OCI-LY3 (cell line): Measurements from ENCODE around the gene PALS2.

Source experiments
- H2AFZ ChIP-seq: fragments of 200-600, 300-600 bp; shearing (Covaris generic); 2 replicates; pipeline ENCODE4 v1.6.0; 2014; ENCODE audit warnings: antibody characterized with exemption, low read depth, low read length
- H3K27ac ChIP-seq: fragments of 200-600, 300-600 bp; sonication (generic); 2 replicates; pipeline ENCODE4 v1.5.1; 2014; ENCODE audit warnings: mild to moderate bottlenecking, low read length, moderate library complexity, mixed read lengths
- H3K27me3 ChIP-seq: fragments of 200-600, 300-600 bp; sonication (generic); 2 replicates; pipeline ENCODE4 v1.6.1; 2014; ENCODE audit warnings: low read depth, low read length, mixed read lengths
- H3K36me3 ChIP-seq: fragments of 200-600, 300-600 bp; sonication (generic); replicated peaks from 2 replicates; pipeline ENCODE3; 2014; ENCODE audit warnings: low read depth, low read length, mixed read lengths
- H3K4me1 ChIP-seq: fragments of 300-600, 200-600 bp; sonication (generic); 2 replicates; pipeline ENCODE4 v1.6.1; 2014; ENCODE audit warnings: low read length, mixed read lengths
- H3K4me2 ChIP-seq: fragments of 200-600, 300-600 bp; sonication (generic); 2 replicates; pipeline ENCODE4 v1.6.1; 2014; ENCODE audit warnings: low read length, mixed read lengths
- H3K4me3 ChIP-seq: fragments of 300-600, 200-600 bp; sonication (generic); 2 replicates; pipeline ENCODE4 v1.5.1; 2014; ENCODE audit warnings: antibody characterized with exemption, mild to moderate bottlenecking, low read length, moderate library complexity
- H3K79me2 ChIP-seq: fragments of 300-600, 200-600 bp; shearing (Covaris generic); 2 replicates; pipeline ENCODE4 v1.6.1; 2014; ENCODE audit warnings: mild to moderate bottlenecking, low read length, mixed read lengths
- H3K9ac ChIP-seq: fragments of 300-600, 200-600 bp; shearing (Covaris generic); 2 replicates; pipeline ENCODE4 v1.6.0; 2014; ENCODE audit warnings: mild to moderate bottlenecking, low read length, moderate library complexity
- H3K9me3 ChIP-seq: fragments of 200-600, 300-600 bp; shearing (Covaris generic); 2 replicates; pipeline ENCODE4 v1.6.1; 2014; ENCODE audit warnings: low read length, mixed read lengths; ENCODE audit not compliant: insufficient read depth
- H4K20me1 ChIP-seq: fragments of 200-600, 300-600 bp; sonication (generic); 2 replicates; pipeline ENCODE4 v1.6.1; 2016; ENCODE audit warnings: low read length, mixed read lengths; ENCODE audit not compliant: insufficient read depth
- EZH2phosphoT487 ChIP-seq: fragments of 200-600 bp; shearing (Covaris generic); IDR thresholded peaks from 2 replicates; pipeline ENCODE4 v1.6.1; 2018; ENCODE audit warnings: antibody characterized with exemption, mixed run types, low read depth
- TF ChIP-seq, protein P1 (sequence below): fragments of 200-600, 300-600 bp; sonication (generic); IDR thresholded peaks from 2 replicates; pipeline ENCODE4 v1.5.1; 2014; ENCODE audit warnings: antibody characterized with exemption, low read length, low read depth

PALS2 gene

DNA sequence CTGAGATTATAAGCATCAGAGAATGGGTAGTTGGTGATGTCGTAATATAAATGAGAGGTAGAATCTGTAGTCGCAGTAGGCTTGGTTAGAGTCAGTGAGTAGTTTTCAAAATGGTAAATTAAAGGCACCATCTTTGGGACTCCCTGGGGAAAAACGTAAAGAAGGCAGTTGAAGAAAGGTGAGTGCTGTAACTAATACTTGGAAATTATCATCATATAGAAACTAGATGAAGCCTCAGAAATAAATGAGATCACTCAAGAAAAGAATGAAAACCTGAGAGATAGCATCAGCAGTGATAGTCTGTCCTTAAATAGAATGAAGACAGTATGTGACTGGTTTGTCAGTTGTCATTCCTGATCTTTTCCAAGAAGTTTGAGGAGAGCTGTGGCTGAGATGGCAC lies 23.8 kb downstream of the PALS2 start:
- no peaks in the 10 kb centered on the region for H4K20me1 ChIP-seq
- no peak for TF ChIP-seq EZH2phosphoT487
- TF ChIP-seq, protein P1, sequence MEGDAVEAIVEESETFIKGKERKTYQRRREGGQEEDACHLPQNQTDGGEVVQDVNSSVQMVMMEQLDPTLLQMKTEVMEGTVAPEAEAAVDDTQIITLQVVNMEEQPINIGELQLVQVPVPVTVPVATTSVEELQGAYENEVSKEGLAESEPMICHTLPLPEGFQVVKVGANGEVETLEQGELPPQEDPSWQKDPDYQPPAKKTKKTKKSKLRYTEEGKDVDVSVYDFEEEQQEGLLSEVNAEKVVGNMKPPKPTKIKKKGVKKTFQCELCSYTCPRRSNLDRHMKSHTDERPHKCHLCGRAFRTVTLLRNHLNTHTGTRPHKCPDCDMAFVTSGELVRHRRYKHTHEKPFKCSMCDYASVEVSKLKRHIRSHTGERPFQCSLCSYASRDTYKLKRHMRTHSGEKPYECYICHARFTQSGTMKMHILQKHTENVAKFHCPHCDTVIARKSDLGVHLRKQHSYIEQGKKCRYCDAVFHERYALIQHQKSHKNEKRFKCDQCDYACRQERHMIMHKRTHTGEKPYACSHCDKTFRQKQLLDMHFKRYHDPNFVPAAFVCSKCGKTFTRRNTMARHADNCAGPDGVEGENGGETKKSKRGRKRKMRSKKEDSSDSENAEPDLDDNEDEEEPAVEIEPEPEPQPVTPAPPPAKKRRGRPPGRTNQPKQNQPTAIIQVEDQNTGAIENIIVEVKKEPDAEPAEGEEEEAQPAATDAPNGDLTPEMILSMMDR = no peak
- H3K9me3 ChIP-seq = no peaks in the 10 kb centered on the region
- H3K4me3 ChIP-seq = no peak overlapping the region
- H3K36me3 ChIP-seq = no peaks in the 10 kb centered on the region
- peaks cover 7% of the 10 kb centered on the region; the same call in 1 of the 2 replicates for H3K4me1 ChIP-seq
- no peaks in the 10 kb centered on the region for H3K27me3 ChIP-seq
- H2AFZ ChIP-seq = no peak overlapping the region
- peaks cover 36% of the 10 kb centered on the region for H3K79me2 ChIP-seq
- H3K4me2 ChIP-seq = no peak overlapping the region
- no peak overlapping the region for H3K27ac ChIP-seq
- H3K9ac ChIP-seq = no peak overlapping the region

DNA sequence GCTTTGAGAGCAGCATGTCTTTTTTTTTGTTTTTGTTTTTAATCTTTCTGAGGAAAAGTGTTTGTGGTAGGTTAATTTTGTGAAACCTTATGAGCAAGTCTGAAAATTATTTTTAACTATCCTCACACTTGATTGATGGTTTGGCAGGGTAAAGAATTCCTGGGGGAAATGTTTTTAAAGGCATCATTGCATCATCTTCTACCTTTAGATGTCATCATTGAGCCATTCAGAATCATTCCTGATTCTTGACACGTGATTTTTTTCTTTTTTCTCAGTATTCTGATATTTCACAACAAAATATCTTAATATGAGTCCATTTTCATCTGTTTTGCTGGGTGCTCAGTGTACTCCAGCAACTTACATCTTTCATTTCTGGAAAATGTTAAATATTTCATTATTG lies 28.3 kb downstream of the PALS2 start:
- Histone ChIP-seq H3K4me2 (no peak overlapping the region), H3K27me3 (no peaks in the 10 kb centered on the region), H3K27ac (no peak overlapping the region), H3K9ac (no peak overlapping the region), H3K79me2 (peaks cover 18% of the 10 kb centered on the region; the same call in 1 of the 2 replicates), H2AFZ (no peak overlapping the region), H3K4me3 (no peak overlapping the region), H3K9me3 (no peaks in the 10 kb centered on the region), H4K20me1 (no peaks in the 10 kb centered on the region), H3K36me3 (no peaks in the 10 kb centered on the region), H3K4me1 (peaks cover 7% of the 10 kb centered on the region; the same call in 1 of the 2 replicates)
- TF ChIP-seq, protein P1 = no peak
- TF ChIP-seq EZH2phosphoT487 = no peak

DNA sequence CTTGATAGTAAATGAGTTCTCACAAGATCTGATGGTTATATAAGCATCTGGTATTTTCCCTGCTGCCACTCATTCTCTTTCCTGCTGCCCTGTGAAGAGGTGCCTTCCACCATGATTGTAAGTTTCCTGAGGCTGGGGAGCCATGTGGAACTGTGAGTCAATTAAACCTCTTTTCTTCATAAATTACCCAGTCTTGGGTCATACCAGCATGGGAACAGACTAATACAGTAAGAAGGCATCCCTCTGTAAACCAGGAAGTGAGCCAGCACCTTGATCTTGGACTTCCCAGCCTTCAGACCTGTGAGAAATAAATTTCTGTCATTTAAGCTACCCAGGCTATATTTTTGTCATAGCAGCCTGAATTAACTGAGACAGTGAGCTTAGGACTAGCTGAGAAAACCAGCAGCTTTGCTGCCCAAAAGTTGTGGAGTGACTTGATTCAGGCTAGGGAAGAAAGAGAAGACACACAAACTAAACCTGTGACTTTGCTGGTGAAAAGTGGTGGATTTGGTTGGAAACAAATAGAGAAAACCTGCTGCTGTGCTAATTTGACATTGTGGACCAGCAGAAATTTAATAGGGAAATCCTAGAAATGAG lies 29.7 kb downstream of the PALS2 start:
- no peak overlapping the region for H3K27ac ChIP-seq
- H3K36me3 ChIP-seq = no peaks in the 10 kb centered on the region
- H3K4me3 ChIP-seq = no peak overlapping the region
- TF ChIP-seq, protein P1 = no peak
- no peak for TF ChIP-seq EZH2phosphoT487
- H4K20me1 ChIP-seq = no peaks in the 10 kb centered on the region
- peaks cover 3% of the 10 kb centered on the region for H3K4me1 ChIP-seq
- H3K79me2 ChIP-seq = peaks cover 9% of the 10 kb centered on the region; the same call in 1 of the 2 replicates
- H3K27me3 ChIP-seq = no peaks in the 10 kb centered on the region
- no peak overlapping the region for H2AFZ ChIP-seq
- H3K4me2 ChIP-seq = no peak overlapping the region
- no peaks in the 10 kb centered on the region for H3K9me3 ChIP-seq
- no peak overlapping the region for H3K9ac ChIP-seq

DNA sequence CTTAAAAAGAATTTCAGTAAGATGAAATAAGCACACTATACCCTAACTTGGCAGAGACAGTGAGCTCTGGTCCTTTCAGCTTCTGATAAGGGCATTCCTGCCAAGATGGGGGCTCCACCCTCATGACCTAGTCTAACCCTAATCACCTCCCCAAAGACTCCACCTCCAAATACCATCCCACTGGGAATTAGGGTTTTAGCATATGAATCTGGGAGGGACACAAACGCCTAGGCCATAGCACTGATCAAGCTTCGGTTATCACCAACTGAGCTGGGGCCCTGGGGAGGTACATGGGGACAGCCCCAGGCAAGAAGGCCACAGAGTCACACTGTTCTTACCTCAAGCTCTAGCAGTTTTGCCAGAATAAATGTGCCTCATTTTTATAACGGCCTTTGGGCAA lies 31.4 kb downstream of the PALS2 start:
- H3K27me3 ChIP-seq = no peaks in the 10 kb centered on the region
- TF ChIP-seq, protein P1 = no peak
- no peak for TF ChIP-seq EZH2phosphoT487
- H3K9me3 ChIP-seq = no peaks in the 10 kb centered on the region
- peaks cover 7% of the 10 kb centered on the region for H3K4me1 ChIP-seq
- peaks cover 3% of the 10 kb centered on the region; the same call in 1 of the 2 replicates for H3K79me2 ChIP-seq
- H4K20me1 ChIP-seq = no peaks in the 10 kb centered on the region
- no peak overlapping the region for H3K4me2 ChIP-seq
- H2AFZ ChIP-seq = no peak overlapping the region
- no peak overlapping the region for H3K27ac ChIP-seq
- no peaks in the 10 kb centered on the region for H3K36me3 ChIP-seq
- no peak overlapping the region for H3K4me3 ChIP-seq
- H3K9ac ChIP-seq = no peak overlapping the region
